ENCODE measurements around the gene BAIAP3. TPM values are rescaled to one million over a fixed set of nuclear protein-coding genes. Genes with fewer than 3 reads are reported as not detected.

The BAIAP3 gene
- polyA plus RNA-seq, 1 donor from 2014 or later = 65.2 TPM

GRCh38 chr16:1318268-1318545, 15.2 kb upstream of the BAIAP3 start:
- TF ChIP-seq POLR2AphosphoS5 (IDR thresholded peaks at IDR 0.05) = peak; percentile 12
- TF ChIP-seq SMC3 (conservative IDR thresholded peaks at IDR 0.05; ENCODE audit: poor library complexity) = no peak
- H2AFZ ChIP-seq (ENCODE audit: low read depth, low read length) = no peak overlapping the region
- no peaks in the 10 kb centered on the region for H3K9me3 ChIP-seq (ENCODE audit: low read length)
- H4K20me1 ChIP-seq (ENCODE audit: insufficient read depth) = peaks cover 26% of the 10 kb centered on the region
- H3K79me2 ChIP-seq (replicated peaks; ENCODE audit: insufficient read depth, low read length) = peaks cover 32% of the 10 kb centered on the region
- no peak overlapping the region for H3K4me2 ChIP-seq (ENCODE audit: low read length)
- no peak overlapping the region for H3K4me3 ChIP-seq (ENCODE audit: low read length)
- no peaks in the 10 kb centered on the region for H3F3A ChIP-seq (ENCODE audit: insufficient read depth, low read length, poor library complexity, severe bottlenecking)
- no peaks in the 10 kb centered on the region for H3K9me2 ChIP-seq (ENCODE audit: insufficient read depth, low read length)
- no peak overlapping the region for H3K27ac ChIP-seq (ENCODE audit: low read length)
- no peaks in the 10 kb centered on the region for H3K36me3 ChIP-seq (ENCODE audit: insufficient read depth, low read length)
- H3K27me3 ChIP-seq (ENCODE audit: insufficient read depth, low read depth, low read length) = no peaks in the 10 kb centered on the region
- H3K9ac ChIP-seq (ENCODE audit: low read length) = no peak overlapping the region

GRCh38 chr16:1319041-1319440, 14.4 kb upstream of the BAIAP3 start:
- H3K4me2 ChIP-seq (ENCODE audit: low read length) = no peak overlapping the region
- H2AFZ ChIP-seq (ENCODE audit: low read depth, low read length) = no peak overlapping the region
- TF ChIP-seq POLR2AphosphoS5 (IDR thresholded peaks at IDR 0.05) (peak; percentile 27), TAF1 (IDR thresholded peaks at IDR 0.05; ENCODE audit: low read depth) (no peak), SMC3 (conservative IDR thresholded peaks at IDR 0.05; ENCODE audit: poor library complexity) (no peak), EZH2 (IDR thresholded peaks at IDR 0.05; ENCODE audit: borderline replicate concordance, insufficient read depth, low read length, poor library complexity, severe bottlenecking) (no peak), EP300 (conservative IDR thresholded peaks at IDR 0.05; ENCODE audit: poor library complexity, severe bottlenecking) (no peak), MXI1 (conservative IDR thresholded peaks at IDR 0.05; ENCODE audit: poor library complexity, severe bottlenecking) (no peak), CTCF (IDR thresholded peaks at IDR 0.05; ENCODE audit: poor library complexity, severe bottlenecking) (no peak)
- no peaks in the 10 kb centered on the region for H3K9me2 ChIP-seq (ENCODE audit: insufficient read depth, low read length)
- no peak overlapping the region for H3K9ac ChIP-seq (ENCODE audit: low read length)
- H3F3A ChIP-seq (ENCODE audit: insufficient read depth, low read length, poor library complexity, severe bottlenecking) = no peaks in the 10 kb centered on the region
- H4K20me1 ChIP-seq (ENCODE audit: insufficient read depth) = peaks cover 18% of the 10 kb centered on the region
- H3K9me3 ChIP-seq (ENCODE audit: low read length) = no peaks in the 10 kb centered on the region
- H3K4me3 ChIP-seq (ENCODE audit: low read length) = no peak overlapping the region
- H3K27me3 ChIP-seq (ENCODE audit: insufficient read depth, low read depth, low read length) = no peaks in the 10 kb centered on the region
- peaks cover 23% of the 10 kb centered on the region for H3K79me2 ChIP-seq (replicated peaks; ENCODE audit: insufficient read depth, low read length)
- no peaks in the 10 kb centered on the region for H3K36me3 ChIP-seq (ENCODE audit: insufficient read depth, low read length)
- no peak overlapping the region for H3K27ac ChIP-seq (ENCODE audit: low read length)

DNA sequence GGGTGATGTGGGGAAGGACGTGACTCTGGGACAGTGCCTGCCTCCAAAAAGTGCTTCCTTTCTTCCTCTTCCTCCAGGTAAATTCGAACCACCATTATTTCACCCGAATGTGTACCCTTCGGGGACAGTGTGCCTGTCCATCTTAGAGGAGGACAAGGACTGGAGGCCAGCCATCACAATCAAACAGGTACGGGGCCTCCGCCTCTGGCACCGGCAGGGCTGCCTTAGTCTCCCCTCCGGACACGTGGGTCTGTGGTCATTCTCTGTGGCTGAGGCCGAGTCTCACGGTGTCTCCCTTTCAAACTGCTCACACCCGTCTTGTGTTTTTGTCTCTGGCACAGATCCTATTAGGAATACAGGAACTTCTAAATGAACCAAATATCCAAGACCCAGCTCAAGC, 13.3 kb upstream of the BAIAP3 start:
- Histone ChIP-seq H3K4me3 (ENCODE audit: low read length) (no peak overlapping the region), H3K9me2 (ENCODE audit: insufficient read depth, low read length) (no peaks in the 10 kb centered on the region), H3K9me3 (ENCODE audit: low read length) (no peaks in the 10 kb centered on the region), H3K79me2 (replicated peaks; ENCODE audit: insufficient read depth, low read length) (peaks cover 15% of the 10 kb centered on the region), H3K4me2 (ENCODE audit: low read length) (no peak overlapping the region), H3K27ac (ENCODE audit: low read length) (no peak overlapping the region), H3K36me3 (ENCODE audit: insufficient read depth, low read length) (no peaks in the 10 kb centered on the region), H3K27me3 (ENCODE audit: insufficient read depth, low read depth, low read length) (no peaks in the 10 kb centered on the region), H4K20me1 (ENCODE audit: insufficient read depth) (peaks cover 13% of the 10 kb centered on the region), H3F3A (ENCODE audit: insufficient read depth, low read length, poor library complexity, severe bottlenecking) (no peaks in the 10 kb centered on the region), H3K9ac (ENCODE audit: low read length) (no peak overlapping the region), H2AFZ (ENCODE audit: low read depth, low read length) (no peak overlapping the region)
- TF ChIP-seq SMC3 (conservative IDR thresholded peaks at IDR 0.05; ENCODE audit: poor library complexity) (no peak), TAF1 (IDR thresholded peaks at IDR 0.05; ENCODE audit: low read depth) (no peak), EZH2 (IDR thresholded peaks at IDR 0.05; ENCODE audit: borderline replicate concordance, insufficient read depth, low read length, poor library complexity, severe bottlenecking) (no peak), RAD21 (conservative IDR thresholded peaks at IDR 0.05) (no peak)

Measured in neural cell (in vitro differentiated cells).